CD4-positive, alpha-beta T cell treated with Interferon gamma for 1 hour (primary cell): ENCODE results near the gene KLKB1.
A peak's percentile ranks its signal among the peaks of the same experiment; 100 is the strongest.

Experiments used
- DNase-seq: peaks from one replicate; pipeline ENCODE4 v3.0.0-alpha.2; 2020

KLKB1 gene

DNA sequence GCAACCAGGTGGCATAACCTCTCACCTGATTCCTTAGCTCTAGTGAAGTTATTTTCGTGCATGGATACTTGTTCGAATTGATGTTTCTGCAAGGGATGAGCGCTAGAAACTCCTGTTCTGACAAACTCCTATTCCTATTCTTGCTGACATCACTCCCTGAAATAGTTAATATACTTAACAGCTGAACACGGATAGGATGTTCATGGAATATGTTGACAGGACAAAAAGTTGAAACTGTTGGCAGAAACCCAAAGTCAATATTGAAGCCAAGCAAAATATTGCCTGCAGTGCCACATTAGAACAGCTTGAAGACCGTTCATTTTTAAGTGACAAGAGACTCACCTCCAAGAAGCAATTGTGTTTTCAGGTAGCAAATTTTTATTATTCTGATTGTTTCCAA, at the start of gene KLKB1:
Gene KLKB1 (plus strand): TSS at position 287 of the 400 bp plus-strand sequence. CDS start 689 bp downstream, outside the sequence.
- DNase-seq, result no peak

DNA sequence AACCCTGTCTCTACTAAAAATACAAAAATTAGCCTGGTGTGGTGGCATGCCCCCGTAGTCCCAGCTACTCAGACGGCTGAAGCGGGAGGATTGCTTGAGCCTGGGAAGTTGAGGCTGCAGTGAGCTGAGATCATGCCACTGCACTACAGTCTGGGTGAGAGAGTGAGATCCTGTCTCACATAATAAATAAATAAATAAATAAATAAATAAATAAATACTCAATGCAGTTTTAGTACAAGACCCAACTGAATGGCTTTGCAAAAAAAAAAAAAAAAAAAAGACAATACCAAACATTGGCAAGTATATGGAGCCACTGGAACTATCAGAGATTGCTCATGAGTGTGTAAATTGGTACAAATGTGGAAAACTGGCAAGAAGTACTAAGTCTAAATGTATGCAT, 39.2 kb upstream of the KLKB1 start:
- no peak for DNase-seq

DNA sequence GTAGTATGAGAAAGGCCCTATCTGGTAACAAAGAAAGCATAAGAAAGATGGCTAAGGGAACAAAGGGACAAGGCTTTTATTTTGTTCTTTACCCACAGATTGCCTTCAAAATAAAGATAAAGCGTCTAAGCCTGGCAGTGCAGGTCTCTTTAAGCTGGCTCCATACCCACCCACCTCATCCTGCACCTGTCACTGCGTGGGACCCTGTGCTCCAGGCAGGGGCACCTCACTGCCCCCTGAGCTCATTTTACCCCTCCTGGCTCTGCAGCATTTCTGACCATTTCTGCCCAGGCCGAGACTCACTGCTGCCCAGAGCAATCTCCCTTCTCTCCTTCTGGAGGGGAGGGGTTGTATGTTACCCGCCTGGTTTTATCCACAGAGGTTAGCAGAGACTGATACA, 37.7 kb upstream of the KLKB1 start:
- no peak for DNase-seq

DNA sequence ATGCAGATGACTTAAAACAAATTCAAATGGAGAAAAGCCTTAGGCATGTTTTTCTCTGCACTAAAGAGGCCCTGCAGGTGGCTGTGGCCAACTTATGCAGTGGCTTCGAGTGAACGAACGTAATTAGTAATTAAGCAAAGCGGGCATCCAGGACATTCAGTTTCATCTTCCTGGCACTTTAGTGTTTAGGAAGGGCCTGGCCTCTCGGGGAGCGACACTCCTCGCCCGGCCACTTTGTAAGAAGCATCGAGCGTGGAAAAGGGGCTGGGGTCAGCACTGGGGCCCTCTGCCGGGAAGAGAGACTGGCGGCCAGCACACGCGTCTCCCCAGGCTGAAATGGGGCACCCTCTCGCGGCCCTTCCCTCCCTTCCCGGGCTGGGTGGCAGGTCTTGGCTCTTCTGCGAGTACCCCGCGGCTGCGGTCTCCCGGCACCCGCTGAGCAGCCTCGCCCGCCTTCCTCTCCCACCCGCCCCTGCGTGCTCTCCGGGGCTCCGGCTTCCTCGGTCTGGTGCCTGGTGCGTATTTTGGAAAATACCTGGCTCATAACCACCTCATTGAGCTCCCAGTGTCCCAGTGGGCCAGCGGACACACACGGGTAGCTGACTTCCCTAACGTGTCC, 36.6 kb upstream of the KLKB1 start:
- DNase-seq, result peak; percentile 42

DNA sequence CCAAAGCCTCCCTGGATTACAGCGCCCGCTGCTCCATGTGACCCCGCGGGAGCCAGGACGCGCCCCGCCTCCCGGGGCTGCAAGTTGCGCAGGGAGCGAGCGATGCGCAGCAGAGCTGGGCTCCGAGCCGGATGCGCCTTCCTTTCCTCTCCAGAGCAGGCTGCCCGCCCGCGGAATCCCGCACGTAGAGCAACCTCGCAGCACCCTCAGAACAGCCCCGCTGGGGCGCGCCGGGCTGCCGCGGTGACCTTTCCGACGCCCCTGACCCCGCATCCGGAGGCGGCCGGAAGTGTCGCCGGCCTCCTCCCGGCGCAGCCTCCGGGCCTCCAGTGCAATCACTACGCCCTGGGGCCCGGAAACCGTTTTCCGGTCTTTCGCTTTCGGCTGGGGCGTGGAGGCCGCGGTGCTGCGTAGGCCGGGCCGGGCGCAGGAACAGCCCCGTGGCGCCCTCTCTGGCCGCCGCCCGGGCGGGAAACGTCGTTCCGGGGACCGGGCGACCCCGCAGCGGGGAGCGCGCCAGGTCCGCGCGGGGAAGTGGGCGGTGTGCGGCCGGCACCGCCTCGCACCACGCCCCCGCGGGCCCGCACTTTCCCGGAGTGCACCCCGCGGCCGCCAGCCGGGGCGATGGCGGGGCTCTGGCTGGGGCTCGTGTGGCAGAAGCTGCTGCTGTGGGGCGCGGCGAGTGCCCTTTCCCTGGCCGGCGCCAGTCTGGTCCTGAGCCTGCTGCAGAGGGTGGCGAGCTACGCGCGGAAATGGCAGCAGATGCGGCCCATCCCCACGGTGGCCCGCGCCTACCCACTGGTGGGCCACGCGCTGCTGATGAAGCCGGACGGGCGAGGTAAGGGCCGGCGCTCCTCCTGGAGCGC, 35.9 kb upstream of the KLKB1 start, which contains the start of gene CYP4V2:
Gene CYP4V2 (plus strand): TSS at position 368 of the 866 bp plus-strand sequence. CDS start 257 bp downstream, at position 625.
- DNase-seq, result peak; percentile 86

DNA sequence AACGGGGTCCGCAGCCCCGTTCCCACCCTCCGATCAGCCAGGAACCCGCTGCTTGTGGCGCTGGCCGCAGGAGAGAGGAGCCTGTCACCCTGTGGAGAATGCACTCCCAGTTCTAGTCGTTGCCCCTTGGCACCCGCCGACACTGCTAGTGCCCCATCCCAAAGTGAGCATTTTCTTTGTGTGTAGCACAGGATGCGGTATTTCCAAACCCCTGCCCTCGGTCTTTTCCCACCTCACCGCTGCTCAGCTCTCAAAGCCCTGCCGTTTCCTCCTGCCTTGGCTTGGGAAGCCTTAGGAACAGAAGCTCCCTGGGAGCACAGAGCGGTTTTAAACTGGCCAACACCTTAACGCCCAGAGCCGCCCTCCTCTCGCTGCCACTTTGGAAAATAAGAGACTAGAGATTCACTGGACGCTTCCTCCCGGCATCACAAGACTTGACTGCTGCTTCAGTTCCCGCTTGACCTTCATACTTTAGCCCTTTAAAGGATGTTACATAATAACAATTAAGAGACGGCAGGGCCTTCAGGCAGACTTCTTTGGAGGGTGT, 35.2 kb upstream of the KLKB1 start:
- no peak for DNase-seq

DNA sequence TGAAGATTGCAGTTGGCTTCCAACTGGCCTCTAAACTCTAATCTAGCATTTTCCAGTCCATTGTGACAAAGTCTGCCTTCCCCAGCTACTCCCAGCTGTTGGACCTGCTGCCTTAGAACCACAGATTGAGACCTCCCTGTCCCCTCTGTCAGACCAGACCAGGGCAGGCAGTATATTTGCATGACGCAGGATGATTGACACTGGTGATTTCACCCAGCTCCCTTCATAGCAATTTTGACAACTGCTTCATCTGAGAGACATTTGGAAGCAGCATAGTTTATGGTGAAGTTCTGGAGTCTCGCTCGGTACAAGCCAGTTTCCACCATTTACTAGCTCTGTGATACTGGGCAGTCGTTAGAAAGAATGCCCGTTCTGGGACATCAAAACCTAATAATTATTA, 33.5 kb upstream of the KLKB1 start:
- no peak for DNase-seq

DNA sequence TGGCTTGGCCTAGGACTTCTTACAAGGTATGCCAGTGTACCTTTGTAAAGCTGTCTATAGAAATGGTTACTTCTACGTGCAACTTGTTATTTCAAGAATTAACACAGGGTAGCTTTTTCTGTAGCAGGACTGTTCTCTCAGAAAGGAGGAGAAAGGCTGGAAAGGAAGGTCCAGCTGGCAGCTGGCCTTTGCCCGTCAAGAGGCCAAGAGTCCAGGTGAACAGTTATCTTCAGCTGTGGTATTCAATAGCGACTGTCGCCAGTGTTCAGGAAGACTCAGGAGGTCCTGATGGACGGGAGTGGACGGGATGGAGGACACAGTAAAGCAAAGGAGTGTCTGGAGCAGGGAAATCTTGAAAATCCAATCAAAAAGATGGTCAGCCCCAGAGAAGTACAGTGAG, 31.2 kb upstream of the KLKB1 start:
- no peak for DNase-seq

DNA sequence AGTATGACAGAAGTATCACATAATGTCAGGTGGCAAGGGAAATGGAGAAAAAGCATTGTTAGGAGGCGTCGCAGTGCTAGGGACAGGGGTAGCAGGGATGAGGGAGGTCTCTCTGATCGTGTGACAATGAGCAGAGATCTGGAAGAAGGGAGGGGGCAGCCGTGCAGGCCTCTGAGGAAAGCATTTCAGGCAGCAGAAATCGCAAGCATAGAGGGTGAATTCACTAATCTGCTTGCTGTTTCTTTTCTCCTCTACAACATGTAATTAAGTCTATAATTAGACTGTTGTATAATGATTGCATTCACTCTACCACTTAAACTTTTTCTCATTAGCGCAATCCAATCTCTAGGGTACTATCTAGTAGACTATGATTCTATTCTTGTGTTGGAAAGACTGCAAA, 26.8 kb upstream of the KLKB1 start:
- no peak for DNase-seq

DNA sequence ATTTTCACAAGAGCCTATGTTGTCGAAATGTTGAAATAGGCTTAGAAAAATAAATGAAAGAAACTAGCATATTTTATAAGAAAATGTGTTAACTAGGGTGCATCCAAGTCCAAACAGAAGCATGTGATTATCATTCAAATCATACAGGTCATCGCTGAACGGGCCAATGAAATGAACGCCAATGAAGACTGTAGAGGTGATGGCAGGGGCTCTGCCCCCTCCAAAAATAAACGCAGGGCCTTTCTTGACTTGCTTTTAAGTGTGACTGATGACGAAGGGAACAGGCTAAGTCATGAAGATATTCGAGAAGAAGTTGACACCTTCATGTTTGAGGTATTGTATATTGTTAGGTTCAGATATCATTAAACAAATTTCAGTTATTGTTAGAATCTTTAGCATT, 26.3 kb upstream of the KLKB1 start:
- DNase-seq, result no peak

DNA sequence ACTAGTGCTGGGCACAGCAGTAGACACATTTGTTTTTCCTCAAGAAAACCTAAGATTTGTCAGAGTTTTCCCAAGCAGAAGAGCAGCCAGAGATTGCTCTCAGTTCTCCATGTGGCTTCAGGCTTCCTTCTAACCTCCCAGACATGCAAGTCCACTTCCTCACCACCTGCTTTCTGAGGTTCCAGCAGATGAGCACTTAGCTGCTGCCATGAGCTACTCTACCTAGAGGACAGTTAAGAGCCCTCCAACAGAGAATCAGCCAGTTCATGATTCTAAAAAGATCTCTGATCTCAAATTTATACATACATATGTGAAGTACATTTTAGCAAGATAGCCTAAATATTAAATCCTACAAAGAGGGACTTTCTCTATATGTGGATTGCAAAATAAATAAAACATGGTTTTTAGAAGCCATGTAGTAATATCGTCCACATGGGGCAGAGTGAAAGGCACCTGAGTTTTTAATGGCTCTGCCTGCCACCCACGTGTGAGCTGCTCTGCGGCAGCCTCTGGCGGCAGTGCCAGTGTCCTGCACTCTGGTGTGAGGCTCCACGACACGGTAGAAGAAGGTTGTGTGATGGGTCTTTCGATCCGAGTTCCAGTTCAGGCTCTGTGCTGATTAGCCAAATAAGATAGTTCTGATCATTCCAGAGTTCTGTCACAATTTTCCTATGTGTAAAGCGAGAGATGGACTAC, 25.6 kb upstream of the KLKB1 start:
- peak; percentile 52 for DNase-seq

DNA sequence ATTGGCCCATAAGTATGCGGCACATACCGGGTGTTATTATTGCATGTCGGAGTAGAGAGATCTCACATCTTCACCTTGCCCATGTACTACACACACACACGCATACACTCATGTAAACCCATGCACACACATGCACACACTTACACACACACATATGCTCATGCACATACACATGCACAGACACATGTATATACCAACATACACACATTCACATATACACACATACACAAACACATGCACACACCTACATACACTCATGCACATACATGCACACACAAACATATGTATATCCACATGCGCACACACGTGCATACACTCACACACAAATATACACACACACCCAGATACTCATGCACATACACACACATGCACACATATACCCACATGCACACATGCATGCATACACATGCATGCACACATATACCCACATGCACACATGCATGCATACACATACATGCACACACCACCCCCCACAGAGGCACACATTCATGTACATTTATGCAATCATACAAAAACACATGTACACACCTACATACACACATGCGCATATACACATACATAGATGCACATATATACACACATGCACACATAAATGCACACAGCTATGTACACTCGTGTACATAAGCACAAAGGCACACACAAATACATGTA, 24.7 kb upstream of the KLKB1 start:
- DNase-seq, result no peak

DNA sequence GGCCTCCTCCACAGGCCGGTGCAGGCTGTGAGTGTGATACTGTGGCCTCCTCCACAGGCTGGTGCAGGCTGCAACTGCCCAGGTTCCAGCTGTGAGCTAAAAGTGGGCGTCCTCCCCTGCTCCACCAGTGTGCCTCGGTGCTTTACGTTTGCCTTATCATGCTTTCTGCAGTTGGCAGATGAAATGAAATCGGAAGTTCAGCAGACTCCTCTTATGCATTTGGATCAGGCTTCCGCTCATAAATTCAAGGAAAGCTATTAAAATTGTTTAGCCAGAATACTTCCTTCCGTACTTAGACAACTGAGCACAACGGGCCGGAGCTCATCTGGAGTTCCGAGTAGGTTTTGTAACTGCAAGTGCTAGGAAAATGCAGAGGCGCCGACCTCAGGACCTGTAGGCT, 23.9 kb upstream of the KLKB1 start:
- no peak for DNase-seq

DNA sequence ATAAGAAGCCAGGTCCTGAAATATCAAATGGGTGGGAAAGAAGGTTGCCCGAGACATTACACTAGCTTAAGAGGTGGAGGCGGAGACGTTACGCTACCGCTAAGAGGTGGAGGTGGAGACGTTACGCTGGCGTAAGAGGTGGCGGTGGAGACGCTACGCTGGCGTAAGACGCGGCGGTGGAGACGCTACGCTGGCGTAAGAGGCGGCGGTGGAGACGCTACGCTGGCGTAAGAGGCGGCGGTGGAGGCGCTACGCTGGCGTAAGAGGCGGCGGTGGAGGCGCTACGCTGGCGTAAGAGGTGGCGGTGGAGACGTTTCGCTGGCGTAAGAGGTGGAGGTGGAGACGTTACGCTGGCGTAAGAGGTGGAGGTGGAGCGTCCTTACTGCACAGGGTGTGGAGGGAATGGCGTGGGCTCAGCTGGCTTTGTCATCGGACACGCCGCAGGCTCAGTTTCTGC, 23.2 kb upstream of the KLKB1 start:
- DNase-seq, result peak; percentile 38

DNA sequence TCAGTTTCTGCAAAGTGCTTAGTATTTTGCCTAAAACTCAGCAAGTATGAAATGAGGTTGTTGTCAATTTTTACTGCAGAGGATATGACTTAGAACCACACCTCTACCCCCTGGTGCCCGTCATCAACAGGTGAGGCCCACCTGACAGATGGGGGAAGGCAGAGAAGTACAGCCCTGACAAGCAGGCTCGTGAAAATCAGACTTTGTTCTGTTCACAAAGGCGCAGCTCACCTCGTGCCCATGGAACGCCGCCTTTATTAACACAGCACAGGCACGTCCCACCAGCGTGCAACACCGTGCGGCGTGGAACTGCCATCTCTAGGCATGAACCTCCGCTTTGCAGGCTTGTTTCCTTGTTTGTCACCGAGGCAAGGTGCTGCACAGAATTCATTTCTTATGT, 22.6 kb upstream of the KLKB1 start:
- DNase-seq, result peak; percentile 9

DNA sequence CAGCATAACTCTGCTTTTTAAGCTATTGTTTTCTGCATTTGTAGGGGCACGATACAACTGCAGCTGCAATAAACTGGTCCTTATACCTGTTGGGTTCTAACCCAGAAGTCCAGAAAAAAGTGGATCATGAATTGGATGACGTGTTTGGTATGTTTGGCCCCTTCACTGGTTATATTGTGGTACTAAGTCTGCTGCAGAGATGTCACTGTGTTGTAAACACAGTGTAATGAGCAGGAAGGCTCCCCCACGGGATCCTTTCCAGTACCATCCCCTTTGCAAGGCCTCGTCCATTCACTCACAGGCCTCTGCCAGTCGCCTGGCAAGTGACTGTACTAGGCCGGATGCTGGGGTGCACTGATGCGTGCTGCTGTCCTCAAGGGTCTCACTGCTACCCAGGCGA, 22.2 kb upstream of the KLKB1 start:
- no peak for DNase-seq

DNA sequence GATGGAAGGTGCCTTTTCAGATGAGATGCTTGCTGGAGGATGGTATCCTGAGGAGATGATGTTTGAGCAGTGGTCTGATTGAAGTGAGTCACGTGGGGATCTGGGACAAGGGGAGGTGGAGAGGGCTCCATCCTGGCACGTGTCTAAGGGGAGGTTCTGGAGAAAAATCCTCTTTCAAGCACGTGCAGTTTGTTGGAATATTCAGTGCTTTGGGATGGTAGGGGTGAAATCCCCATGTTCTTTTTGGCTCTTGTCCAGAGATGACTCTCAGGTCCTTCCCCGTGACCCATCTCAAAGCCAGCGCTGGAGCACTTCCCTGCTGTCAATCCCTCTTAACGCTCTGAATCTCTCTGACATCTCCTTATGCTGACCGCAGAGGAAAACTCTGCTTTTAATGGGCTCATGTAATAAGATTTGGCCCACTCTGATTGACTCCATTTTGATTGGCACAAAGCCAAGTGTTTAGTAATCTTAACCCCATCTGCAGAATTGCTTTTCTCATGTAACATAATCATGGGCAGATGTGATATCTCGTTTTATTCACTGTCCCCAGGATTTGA, 10.8 kb upstream of the KLKB1 start:
- no peak for DNase-seq

DNA sequence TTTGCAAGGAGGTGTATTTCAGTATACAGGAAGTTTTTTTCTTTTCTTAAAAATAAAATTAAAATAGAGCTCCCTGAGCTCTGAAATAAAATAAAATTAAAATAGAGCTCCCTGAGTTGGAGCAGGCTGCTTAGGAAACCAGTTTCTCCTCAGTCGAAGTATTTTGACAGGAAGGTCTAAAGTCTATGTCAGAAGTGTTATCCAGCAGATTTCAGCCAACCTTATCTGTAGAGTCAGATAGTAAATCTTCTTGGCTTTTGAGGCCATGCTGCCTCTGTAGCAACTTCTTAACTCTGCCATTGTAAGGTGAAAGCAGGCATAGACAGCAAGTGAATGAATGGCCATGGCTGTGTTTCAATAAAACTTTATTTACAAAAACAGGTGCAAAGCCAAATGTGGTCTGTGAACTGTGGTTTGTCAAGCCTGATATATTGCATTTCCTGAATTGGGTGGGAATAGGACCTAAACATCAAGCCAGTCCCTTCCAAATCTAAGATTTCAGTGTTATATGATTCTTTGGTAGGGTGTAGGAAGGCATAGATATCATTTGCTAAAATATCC, 9.5 kb upstream of the KLKB1 start:
- DNase-seq, result no peak

DNA sequence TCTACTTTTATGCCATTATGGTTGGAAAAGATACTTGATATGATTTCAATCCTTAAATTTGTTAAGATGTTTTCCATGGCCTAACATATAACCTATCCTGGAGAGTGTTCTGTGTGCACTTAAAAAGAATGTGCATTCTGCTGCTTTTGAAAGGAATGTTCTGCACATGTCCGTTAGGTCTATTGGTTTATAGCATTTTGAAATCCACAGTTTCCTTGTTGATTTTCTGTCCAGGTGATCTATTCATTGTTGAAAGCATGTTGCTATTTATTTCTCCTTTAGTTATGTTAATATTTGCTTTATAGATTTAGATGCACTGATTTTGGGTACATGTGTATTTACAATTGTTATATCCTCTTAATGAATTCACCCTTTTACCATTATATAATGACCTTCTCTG, 5.7 kb upstream of the KLKB1 start:
- DNase-seq, result no peak

DNA sequence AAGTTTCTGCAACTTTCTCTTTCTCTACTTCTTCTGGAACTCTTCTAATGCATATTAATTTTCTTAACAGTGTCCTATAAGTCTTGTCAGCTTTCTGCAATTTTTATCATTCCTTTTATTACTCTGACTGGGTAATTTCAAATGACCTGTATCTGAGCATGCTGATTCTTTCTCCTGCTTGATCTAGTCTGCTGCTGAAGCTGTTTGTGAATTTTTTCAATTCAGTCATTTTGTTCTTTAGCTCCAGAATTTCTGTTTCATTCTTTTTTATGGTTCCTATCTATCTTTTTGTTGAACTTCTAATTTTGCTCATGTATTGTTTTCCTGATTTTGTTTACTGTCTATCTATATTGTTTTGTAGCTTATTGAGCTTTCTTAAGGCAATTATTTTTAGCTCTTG, 1.5 kb upstream of the KLKB1 start:
- DNase-seq, result no peak

DNA sequence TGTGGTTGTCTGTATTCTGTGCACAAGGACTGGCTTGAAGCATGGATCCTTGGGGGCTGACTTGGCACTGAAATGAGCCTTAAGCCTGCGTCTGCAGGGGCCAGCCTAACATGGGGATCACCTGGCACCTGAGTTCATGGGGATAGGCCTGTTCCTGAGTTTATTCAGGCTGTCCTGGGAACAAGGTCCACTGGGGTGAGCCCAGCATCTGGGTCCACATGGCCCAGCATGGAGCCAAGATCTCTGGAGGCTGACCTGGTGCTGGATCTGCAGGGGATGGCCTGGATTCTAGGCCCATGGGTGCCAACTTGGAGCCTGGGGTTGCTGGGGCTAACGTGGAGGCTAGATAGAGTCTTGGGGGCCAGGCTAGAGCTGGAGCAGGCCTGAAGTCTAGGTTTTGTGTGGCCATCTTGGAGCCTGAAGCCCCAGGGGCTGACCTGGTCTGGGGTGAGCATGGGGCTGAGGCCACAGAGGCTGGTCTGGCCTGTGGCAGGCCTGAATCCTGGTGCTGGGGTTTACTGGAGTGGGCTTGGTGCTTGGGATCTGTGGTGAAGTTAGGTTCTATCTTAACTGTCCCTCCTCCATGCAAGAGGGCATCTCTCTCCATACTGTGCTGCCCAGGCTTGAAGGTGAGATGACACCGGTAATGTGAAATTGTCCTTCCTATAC, 652 bp upstream of the KLKB1 start:
- no peak for DNase-seq
